ENCODE results near the gene CNFN. TPM values are rescaled to one million over a fixed set of nuclear protein-coding genes. Genes with fewer than 3 reads are reported as not detected.
A peak's percentile ranks its signal among the peaks of the same experiment; 100 is the strongest.

CNFN gene
- total and polyA plus RNA-seq, 10 of the 15 experiments (the other 5 are each of a cell fraction or from before 2014, with no cell fraction given) = 0.60 TPM; not detected in 9

DNA sequence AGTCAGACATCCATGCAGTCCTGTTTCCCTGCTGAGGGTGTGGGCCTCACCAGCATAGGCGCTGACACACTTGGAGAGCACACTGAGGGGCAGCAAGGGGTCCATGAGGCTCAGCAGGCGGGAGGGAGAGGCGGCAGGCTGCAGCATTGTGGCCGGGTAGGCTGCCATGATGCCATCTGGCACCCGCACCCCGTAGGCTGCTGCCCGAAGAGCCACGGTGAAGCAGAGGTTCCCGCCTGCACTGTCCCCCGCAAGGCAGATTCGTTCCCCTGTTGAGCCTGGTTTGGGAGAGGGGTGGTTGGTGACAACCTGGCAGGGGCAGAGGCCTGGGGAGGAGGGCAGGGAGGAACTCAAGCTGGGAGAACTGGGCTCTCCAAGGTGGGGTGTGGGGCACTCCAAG, 16.0 kb upstream of the CNFN start:
- no peaks in the 10 kb centered on the region for H4K20me1 ChIP-seq (ENCODE audit: control insufficient read depth, insufficient read depth)
- no peaks in the 10 kb centered on the region for H3K79me2 ChIP-seq (ENCODE audit: control insufficient read depth, insufficient read depth, low read length)
- TF ChIP-seq, protein P1, sequence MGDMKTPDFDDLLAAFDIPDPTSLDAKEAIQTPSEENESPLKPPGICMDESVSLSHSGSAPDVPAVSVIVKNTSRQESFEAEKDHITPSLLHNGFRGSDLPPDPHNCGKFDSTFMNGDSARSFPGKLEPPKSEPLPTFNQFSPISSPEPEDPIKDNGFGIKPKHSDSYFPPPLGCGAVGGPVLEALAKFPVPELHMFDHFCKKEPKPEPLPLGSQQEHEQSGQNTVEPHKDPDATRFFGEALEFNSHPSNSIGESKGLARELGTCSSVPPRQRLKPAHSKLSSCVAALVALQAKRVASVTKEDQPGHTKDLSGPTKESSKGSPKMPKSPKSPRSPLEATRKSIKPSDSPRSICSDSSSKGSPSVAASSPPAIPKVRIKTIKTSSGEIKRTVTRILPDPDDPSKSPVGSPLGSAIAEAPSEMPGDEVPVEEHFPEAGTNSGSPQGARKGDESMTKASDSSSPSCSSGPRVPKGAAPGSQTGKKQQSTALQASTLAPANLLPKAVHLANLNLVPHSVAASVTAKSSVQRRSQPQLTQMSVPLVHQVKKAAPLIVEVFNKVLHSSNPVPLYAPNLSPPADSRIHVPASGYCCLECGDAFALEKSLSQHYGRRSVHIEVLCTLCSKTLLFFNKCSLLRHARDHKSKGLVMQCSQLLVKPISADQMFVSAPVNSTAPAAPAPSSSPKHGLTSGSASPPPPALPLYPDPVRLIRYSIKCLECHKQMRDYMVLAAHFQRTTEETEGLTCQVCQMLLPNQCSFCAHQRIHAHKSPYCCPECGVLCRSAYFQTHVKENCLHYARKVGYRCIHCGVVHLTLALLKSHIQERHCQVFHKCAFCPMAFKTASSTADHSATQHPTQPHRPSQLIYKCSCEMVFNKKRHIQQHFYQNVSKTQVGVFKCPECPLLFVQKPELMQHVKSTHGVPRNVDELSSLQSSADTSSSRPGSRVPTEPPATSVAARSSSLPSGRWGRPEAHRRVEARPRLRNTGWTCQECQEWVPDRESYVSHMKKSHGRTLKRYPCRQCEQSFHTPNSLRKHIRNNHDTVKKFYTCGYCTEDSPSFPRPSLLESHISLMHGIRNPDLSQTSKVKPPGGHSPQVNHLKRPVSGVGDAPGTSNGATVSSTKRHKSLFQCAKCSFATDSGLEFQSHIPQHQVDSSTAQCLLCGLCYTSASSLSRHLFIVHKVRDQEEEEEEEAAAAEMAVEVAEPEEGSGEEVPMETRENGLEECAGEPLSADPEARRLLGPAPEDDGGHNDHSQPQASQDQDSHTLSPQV (IDR thresholded peaks at IDR 0.05) = no peak
- TF ChIP-seq ZNF622 (IDR thresholded peaks at IDR 0.05) (no peak), POLR2A (IDR thresholded peaks at IDR 0.05; ENCODE audit: low read depth, low read length) (0 out of 2 replicates have a peak, but pooled peaks have one; percentile 6), MYC (IDR thresholded peaks at IDR 0.05; ENCODE audit: insufficient read depth, insufficient read length, insufficient replicate concordance, low read length, severe bottlenecking) (no peak)
- ATAC-seq (no peak), FAIRE-seq (no peak), DNase-seq (ENCODE audit: low read depth, low spot score) (no peak)
- RAD21 ChIA-PET (ENCODE audit: unreplicated experiment) = interaction anchor here (0.5 kb wide), 1 partner anchor 150 kb away, joined by 3 read pairs; no protein-coding TSS in a partner anchor
- H3K36me3 ChIP-seq (ENCODE audit: control insufficient read depth in 2 of 2, insufficient read depth in 2 of 2, low read length in 1 of 2) = peaks cover 5% of the 10 kb centered on the region in 2 experiments; a peak in 3 of 4 replicates
- intact Hi-C loops (cut with micrococcal nuclease; ENCODE audit: unreplicated experiment) (no loop called here), in situ Hi-C loops (cut with MboI) (no loop called here)
- 86% methylated on average over 11 of the region's 11 CpGs for WGBS (ENCODE audit: insufficient coverage, insufficient replicate concordance, low lambda C conversion rate, missing lambda C conversion rate)
- H2AFZ ChIP-seq (ENCODE audit: control insufficient read depth, low read depth, low read length) = no peak overlapping the region
- no peaks in the 10 kb centered on the region for H3K9me3 ChIP-seq (replicated peaks; ENCODE audit: control insufficient read depth, insufficient read depth, low read length)
- no peak overlapping the region for H3K4me3 ChIP-seq
- POLR2A ChIA-PET = no interaction called here
- no peaks in the 10 kb centered on the region; the same call in 1 of the 2 replicates for H3K4me1 ChIP-seq (ENCODE audit: control insufficient read depth, insufficient read depth, low read length)
- SMC1A ChIA-PET (ENCODE audit: uncharacterized antibody, unreplicated experiment) = no interaction called here
- H3K27me3 ChIP-seq (replicated peaks in 1 of 2; ENCODE audit: control insufficient read depth in 2 of 2, insufficient read depth in 2 of 2, low read length in 1 of 2) = no peaks in the 10 kb centered on the region
- H3K27ac ChIP-seq (ENCODE audit: control insufficient read depth, insufficient read depth) = no peak overlapping the region
- H3K4me2 ChIP-seq (ENCODE audit: control insufficient read depth, insufficient read depth) = no peak overlapping the region
- no peak overlapping the region for H3K9ac ChIP-seq (ENCODE audit: control insufficient read depth, insufficient read depth, low read length)
- BruUV-seq (replicated peaks) = no TSS peak
- CTCF ChIA-PET = interaction anchor here (1.6 kb wide), 1 partner anchor 14 kb away, joined by 4 read pairs; no protein-coding TSS in a partner anchor

Data from GM12878 (cell line).